ENCODE data around the gene SH3PXD2A.

- TF ChIP-seq CTCF (IDR thresholded peaks at IDR 0.05 in 4 of 5, conservative IDR thresholded peaks at IDR 0.05 in 1 of 5): no peak
- no peak for TF ChIP-seq POLR2A (IDR thresholded peaks at IDR 0.05)
Measured at GRCh38 chr10:103899312-103899711, 43.9 kb upstream of the SH3PXD2A start.

All from gastrocnemius medialis (tissue), 4 donors.